Measurements from ENCODE around the gene IGF1.
"Not testable (repeated sequence)": the region's sequence is repeated elsewhere in the genome, so short reads cannot be mapped to it uniquely, and the experiment has no call there.

Gene IGF1

DNA sequence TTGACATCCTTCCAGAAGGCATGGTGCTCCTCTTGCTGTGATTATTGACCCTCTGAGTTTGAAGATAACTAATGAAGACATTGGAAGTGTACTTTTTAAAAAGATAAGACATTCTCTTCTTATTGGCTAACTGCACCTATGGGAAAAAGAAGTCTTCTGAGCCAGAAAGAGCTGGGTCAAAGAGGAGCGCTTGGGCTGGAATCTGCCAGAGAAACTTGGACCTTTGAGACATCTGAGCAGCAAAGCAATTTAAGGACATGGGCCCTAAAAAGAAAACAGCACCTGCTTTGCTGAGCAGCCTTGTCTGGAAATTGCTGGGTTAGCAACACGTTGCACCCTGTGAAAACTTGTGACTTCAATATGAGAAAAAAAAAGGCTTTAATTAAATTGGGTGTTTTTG is 27.8 kb downstream of the IGF1 start:
- no peak overlapping the region for H3K4me3 ChIP-seq (ENCODE audit: low read depth in 1 of 2, low read length in 1 of 2)
- no peaks in the 10 kb centered on the region for H3K36me3 ChIP-seq
- no peaks in the 10 kb centered on the region for H3K4me1 ChIP-seq (ENCODE audit: control insufficient read depth in 1 of 2, insufficient read depth in 1 of 2, low read depth in 1 of 2, low read length in 1 of 2)
- no peaks in the 10 kb centered on the region for H3K27me3 ChIP-seq
- H3K27ac ChIP-seq: no peak overlapping the region
- no peaks in the 10 kb centered on the region for H3K9me3 ChIP-seq
- TF ChIP-seq, protein P1, sequence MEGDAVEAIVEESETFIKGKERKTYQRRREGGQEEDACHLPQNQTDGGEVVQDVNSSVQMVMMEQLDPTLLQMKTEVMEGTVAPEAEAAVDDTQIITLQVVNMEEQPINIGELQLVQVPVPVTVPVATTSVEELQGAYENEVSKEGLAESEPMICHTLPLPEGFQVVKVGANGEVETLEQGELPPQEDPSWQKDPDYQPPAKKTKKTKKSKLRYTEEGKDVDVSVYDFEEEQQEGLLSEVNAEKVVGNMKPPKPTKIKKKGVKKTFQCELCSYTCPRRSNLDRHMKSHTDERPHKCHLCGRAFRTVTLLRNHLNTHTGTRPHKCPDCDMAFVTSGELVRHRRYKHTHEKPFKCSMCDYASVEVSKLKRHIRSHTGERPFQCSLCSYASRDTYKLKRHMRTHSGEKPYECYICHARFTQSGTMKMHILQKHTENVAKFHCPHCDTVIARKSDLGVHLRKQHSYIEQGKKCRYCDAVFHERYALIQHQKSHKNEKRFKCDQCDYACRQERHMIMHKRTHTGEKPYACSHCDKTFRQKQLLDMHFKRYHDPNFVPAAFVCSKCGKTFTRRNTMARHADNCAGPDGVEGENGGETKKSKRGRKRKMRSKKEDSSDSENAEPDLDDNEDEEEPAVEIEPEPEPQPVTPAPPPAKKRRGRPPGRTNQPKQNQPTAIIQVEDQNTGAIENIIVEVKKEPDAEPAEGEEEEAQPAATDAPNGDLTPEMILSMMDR (IDR thresholded peaks at IDR 0.05): no peak

DNA sequence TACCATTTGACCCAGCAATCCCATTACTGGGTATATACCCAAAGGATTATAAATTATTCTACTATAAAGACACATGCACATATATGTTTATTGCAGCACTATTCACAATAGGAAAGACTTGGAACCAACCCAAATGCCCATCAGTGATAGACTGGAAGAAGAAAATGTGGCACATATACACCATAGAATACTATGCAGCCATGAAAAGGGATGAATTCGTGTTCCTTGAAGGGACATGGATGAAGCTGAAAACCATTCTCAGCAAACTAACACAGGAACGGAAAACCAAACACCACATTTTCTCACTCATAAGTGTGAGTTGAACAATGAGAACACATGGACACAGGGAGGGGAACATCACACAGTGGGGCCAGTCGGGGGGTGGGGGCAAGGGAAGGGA is 31.3 kb downstream of the IGF1 start:
- not testable (repeated sequence) for H3K27me3 ChIP-seq; H3K27ac ChIP-seq; H3K9me3 ChIP-seq; H3K4me3 ChIP-seq (ENCODE audit: low read depth in 1 of 2, low read length in 1 of 2); H3K36me3 ChIP-seq; H3K4me1 ChIP-seq (ENCODE audit: control insufficient read depth in 1 of 2, insufficient read depth in 1 of 2, low read depth in 1 of 2, low read length in 1 of 2)

DNA sequence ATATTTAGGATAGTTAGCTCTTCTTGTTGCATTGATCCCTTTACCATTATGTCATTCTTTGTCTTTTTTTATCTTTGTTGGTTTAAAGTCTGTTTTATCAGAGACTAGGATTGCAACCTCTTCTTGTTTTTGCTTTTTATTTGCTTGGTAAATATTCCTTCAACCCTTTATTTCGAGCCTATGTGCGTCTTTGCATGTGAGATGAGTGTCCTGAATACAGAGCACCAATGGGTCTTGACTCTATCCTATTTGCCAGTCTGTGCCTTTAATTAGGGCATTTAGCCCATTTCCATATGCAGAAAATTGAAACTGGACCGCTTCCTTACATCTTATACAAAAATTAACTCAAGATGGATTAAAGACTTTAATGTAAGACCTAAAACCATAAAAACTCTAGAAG is 32.9 kb downstream of the IGF1 start:
- not testable (repeated sequence) for H3K4me3 ChIP-seq (ENCODE audit: low read depth in 1 of 2, low read length in 1 of 2); H3K36me3 ChIP-seq; H3K27ac ChIP-seq; H3K9me3 ChIP-seq; H3K27me3 ChIP-seq; H3K4me1 ChIP-seq (ENCODE audit: control insufficient read depth in 1 of 2, insufficient read depth in 1 of 2, low read depth in 1 of 2, low read length in 1 of 2)

DNA sequence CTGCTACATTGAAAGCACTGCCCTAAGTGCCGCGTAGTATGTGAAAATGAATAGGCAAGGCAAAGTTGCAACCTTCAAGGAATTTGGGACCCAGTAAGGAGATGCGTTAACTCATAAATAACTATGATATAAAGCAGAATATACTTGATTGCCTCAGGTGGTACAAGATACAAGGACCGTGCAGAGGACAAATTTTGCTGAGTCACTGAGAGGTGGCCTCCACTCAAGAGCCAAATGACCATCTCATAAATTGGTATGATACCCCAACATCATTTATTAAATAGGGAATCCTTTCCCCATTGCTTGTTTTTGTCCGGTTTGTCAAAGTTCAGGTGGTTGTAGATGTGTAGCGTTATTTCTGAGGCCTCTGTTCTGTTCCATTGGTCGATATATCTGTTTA is 35.7 kb downstream of the IGF1 start:
- no peak overlapping the region for H3K27ac ChIP-seq
- TF ChIP-seq, protein P1 (IDR thresholded peaks at IDR 0.05): no peak
- no peak overlapping the region for H3K4me3 ChIP-seq (ENCODE audit: low read depth in 1 of 2, low read length in 1 of 2)
- no peaks in the 10 kb centered on the region for H3K36me3 ChIP-seq
- no peaks in the 10 kb centered on the region for H3K27me3 ChIP-seq
- H3K9me3 ChIP-seq: no peaks in the 10 kb centered on the region
- no peaks in the 10 kb centered on the region for H3K4me1 ChIP-seq (ENCODE audit: control insufficient read depth in 1 of 2, insufficient read depth in 1 of 2, low read depth in 1 of 2, low read length in 1 of 2)

DNA sequence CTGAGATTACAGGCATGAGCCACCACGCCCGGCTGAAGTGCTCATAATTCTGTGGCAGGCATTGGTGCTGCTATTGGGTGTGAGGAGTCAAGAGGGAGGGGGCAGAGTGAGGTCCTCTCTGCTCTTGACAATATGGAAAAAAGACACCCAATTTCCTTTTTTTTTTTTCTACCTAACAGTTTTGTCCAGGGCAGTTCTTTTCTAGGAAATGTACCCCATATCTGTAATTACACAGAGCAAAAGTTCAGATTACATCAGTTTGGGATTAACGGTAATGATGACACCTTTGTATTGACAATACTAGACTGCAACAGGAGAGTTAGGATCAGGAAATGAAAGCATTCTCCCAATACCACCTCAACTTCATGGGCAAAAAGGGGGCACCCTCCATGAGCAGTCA is 36.3 kb downstream of the IGF1 start:
- Histone ChIP-seq H3K4me3 (ENCODE audit: low read depth in 1 of 2, low read length in 1 of 2) (no peak overlapping the region), H3K9me3 (no peaks in the 10 kb centered on the region), H3K4me1 (ENCODE audit: control insufficient read depth in 1 of 2, insufficient read depth in 1 of 2, low read depth in 1 of 2, low read length in 1 of 2) (no peaks in the 10 kb centered on the region), H3K27me3 (no peaks in the 10 kb centered on the region), H3K36me3 (no peaks in the 10 kb centered on the region), H3K27ac (no peak overlapping the region)
- TF ChIP-seq, protein P1 (IDR thresholded peaks at IDR 0.05): no peak

DNA sequence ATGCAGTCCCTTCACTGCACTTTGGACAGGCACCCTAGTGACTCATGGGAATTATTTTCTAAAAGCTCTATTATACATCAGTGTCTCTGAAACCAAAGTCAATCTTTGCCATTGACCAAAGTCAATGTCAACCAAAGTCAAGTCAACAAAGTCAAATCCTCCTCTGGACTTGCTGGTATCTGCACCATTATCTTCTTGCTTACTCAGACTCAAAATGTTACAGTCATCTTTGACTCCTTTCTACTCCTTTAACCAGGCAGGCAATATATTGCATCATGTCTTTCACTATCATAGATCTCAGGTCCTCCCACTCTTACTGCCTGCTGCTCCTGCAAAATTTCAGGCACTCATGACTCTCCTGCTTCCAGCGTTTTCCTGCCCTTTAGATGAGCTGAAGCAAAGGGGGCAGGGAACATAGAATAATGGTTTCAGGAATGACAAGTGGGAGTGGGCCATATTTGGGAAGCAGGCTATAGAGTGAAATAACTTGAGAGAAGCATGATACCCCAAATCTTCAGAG is 39.2 kb downstream of the IGF1 start:
- Histone ChIP-seq H3K9me3 (no peaks in the 10 kb centered on the region), H3K27ac (no peak overlapping the region), H3K4me1 (ENCODE audit: control insufficient read depth in 1 of 2, insufficient read depth in 1 of 2, low read depth in 1 of 2, low read length in 1 of 2) (no peaks in the 10 kb centered on the region), H3K27me3 (no peaks in the 10 kb centered on the region), H3K36me3 (no peaks in the 10 kb centered on the region), H3K4me3 (ENCODE audit: low read depth in 1 of 2, low read length in 1 of 2) (no peak overlapping the region)
- TF ChIP-seq, protein P1 (IDR thresholded peaks at IDR 0.05): no peak
